ENCODE data around the gene SERP2.
"Not testable (repeated sequence)": the region's sequence is repeated elsewhere in the genome, so short reads cannot be mapped to it uniquely, and the experiment has no call there.

SERP2 gene

DNA sequence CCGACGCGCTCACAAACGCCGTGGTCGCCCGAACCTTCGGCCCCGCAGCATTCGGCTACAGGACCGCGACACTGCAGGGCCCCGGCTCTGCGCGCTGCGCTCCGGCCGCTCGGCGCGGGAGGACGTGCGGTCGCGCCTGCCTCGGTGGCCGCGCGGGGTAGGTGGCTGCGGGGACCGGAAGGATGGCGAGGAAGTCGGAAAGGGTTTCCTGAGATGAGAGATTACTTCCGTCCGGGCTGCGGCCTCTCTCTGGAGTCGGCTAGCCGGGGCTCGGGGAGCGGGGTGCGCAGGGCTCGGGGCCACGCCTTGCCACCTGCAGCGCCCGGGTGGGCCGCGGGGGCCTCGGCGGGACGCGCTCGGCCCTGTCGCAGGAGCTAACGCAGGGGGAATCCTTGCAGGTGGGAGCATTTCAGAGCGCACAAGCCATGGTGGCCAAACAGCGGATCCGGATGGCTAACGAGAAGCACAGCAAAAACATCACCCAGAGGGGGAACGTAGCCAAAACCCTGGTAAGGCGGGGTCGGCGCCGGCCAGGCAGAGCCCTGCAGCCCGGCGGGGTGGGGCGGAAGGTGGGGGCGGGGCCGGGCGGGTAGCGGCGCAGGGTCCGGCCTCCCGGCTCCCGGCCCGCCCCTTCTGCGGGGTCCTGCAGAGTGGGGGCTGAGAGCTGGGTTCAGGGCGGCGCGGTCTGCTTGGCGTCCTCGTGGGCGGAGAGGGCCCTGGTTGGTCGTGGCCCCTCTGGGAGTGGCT lies at the start of gene SERP2:
SERP2 (plus strand) TSS at position 224 of the 747 bp plus-strand sequence; CDS start at position 426, 202 bp downstream.
- DNase-seq, result no peak

GRCh38 chr13:44326961-44327360 lies 46.7 kb upstream of the SERP2 start:
- no peak for DNase-seq

DNA sequence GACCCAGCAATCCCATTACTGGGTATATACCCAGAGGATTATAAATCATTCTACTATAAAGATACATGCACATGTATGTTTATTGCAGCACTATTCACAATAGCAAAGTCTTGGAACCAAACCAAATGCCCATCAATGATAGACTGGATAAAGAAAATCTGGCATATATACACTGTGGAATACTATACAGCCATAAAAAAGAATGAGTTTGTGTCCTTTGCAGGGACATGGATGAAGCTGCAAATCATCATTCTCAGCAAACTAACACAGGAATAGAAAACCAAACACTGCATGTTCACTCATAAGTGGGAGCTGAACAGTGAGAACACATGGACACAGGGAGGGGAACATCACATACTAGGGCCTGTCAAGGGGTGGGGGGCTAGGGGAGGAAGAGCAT lies 44.6 kb upstream of the SERP2 start:
- DNase-seq, result not testable (repeated sequence)

DNA sequence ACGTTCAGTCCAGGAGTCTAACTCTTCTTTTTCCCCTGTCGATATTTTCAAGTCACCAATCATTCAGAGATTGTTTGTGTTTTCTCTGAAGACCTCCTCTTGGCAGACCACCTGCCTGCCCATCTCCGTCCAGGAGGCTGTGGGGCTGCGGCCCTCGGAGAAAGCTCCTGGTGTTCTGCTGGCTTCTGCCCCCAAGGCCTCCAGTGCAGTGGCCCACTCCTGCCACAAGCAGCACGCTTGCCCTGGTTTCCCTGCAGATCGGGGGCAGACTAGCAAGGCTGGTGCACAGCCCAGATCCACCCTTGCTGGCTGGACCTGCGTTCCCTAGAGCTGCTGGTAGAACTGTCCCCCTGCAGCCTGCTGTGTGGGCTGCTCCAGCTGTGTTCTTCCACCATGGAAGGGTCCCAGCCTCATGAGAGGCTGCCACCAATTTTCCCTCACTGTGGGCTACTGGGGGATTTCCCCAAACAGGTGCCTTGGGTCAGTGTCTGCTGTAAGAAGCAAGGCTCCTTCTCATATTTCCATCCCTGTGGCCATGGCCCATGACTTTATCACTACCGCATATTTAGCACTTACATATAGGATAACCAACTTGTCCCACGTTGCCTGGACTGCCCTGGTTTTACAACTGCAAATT lies 43.6 kb upstream of the SERP2 start:
- DNase-seq, result no peak

DNA sequence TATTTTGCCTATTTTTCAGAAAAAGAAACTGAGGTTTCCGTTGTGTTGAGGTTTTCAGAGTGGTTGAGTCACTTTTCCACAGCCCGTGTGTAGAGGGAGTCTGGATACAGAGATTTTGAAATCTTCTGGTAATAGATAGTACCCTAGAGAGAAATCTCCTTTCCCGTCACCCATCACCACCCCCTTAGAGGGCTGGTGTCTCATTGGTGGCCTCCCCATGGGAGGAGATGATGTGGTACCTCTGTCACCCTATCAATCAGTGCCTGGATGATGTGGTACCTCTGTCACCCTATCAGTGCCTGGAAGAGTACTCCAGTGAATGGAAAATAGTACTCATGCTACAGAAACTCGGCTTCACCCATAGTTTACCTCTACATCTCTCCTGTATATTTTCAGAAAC lies 42.2 kb upstream of the SERP2 start:
- DNase-seq, result no peak

DNA sequence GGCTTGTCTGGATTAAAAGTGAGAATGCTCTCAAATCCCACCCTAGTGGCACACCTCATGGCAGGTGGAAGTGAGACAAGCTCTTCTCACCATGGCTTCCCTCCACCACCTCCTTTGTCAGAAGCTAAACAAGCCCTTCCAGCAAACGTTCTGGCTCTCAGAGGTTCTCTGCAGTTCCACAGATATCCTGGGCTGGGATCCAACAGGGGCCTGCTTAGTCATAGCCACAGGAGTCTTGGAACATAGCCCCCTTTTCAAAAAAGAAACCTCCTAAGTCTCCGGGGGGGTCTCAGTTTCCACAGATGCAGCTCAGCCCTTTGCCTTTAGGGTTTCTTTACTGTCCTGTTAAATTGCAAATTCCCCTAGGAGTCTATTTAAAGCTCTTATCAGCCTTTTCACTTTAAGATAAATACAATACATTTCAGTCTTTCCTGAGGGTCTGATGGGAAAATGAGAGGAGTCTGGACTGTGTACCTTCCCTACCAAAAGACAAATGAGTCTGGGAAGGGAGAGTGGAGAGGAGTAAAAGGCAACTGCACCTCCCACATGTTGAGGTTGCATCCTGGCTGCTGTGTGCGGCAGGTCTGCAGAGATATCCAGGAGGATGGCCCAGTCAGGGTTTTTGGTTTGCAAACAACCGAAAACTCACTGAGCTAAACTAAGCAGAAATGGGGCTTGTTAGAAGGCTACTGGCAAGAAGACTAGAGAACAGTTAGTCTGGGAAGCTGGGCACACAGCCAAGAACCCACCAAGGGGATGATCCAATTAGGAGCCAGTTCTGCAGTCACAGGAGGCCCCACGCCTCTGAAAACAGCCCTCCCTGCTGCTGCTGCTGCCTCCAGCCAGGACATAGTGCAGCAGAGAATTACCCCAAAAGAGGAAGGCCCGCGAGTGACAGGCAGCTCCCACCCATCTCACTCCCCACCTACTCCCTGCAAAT lies 41.4 kb upstream of the SERP2 start:
- peak; percentile 7 for DNase-seq

GRCh38 chr13:44333950-44334655 lies 39.5 kb upstream of the SERP2 start:
- DNase-seq, result no peak

DNA sequence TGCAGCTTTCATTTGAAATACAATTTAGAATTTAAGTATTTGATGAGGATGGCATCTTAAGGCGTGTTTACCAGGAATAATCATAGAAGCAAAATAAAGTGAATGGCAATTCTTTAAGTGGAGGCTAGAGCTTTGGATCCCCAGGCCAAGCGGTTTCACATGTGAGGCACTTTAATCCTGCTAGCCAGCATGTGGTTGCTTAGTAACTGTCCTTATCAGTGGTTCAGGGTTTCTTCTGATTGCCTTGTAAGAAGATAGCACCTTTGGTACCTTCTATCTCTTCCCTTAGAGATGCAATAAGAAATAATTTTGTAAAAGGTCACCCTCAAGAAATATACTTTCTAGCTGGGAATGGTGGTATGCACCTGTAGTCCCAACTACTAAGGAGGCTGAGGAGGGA lies 38.9 kb upstream of the SERP2 start:
- DNase-seq, result no peak

DNA sequence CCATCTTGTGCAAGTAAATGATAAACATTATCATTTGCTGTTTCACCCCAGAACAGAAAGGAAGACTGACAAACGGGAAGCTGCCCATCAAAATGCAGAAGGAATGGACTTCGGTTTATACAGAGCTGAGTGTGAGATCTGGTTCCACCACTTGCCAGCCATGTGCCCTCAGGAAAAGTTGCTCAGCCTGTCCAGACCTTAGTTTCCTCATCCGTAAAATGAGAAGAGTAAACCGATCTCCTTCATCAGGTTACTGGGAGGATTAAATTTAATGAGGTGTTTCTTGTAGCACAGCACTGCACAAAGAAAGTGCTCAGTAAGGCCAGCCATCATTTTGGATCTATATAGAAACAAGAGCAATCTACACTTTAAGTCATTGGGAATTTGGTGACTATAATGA lies 36.7 kb upstream of the SERP2 start:
- DNase-seq, result no peak

GRCh38 chr13:44337581-44337980 lies 36.0 kb upstream of the SERP2 start:
- DNase-seq, result peak; percentile 11

GRCh38 chr13:44340508-44340907 lies 33.1 kb upstream of the SERP2 start:
- no peak for DNase-seq

DNA sequence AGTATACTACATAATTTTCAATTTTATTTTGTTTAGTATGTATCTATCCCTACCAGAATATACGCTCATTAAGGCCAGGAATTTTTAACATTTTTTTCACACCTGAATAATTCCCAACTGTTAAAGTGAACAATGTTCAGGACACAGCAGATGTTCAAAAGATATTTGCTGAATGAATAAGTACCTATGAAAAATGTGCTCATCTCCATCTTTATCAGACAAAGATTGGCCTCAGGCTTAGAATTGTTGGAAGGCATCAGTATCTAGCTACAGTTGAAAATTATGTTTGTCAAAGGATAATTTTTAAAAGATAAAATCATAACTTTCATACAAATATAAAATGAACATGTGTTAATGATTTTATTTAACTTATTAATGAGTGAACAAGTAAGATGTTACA lies 30.9 kb upstream of the SERP2 start:
- DNase-seq, result no peak

DNA sequence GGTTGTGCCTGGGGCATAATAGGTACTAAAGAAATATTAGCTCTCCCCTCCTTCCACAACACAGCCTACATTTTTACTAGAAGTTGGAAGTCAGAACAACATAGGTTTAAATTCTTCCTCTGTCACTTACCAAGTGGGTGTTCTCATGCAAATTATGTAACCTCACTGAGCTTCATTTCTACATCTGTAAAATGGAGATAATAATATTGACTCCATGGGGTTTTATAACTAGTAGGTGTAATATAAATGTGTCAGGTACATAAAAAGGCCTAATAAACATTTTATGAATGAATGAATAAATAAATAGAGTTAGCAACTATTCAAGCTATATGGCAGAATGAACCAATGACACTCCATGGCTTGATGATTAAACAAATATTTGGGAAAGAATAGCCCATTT lies 27.1 kb upstream of the SERP2 start:
- no peak for DNase-seq

DNA sequence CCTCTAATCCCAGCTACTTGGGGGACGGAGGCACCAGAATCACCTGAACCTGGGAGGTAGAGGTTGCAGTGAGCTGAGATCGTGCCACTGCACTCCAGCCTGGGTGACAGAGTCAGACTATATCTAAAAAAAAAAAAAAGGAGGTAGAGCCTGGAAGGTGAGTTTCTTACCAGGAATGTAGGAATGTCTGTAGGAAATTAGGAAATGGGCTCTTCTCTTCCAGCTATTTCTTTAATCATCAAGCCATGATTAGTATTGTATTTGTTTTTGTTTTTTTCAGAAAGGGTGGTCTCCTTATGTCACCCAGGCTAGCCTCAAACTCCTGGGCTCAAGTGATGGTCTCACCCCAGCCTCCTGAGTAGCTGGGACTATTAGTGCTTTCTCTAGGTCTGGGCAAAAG lies 26.3 kb upstream of the SERP2 start:
- no peak for DNase-seq

DNA sequence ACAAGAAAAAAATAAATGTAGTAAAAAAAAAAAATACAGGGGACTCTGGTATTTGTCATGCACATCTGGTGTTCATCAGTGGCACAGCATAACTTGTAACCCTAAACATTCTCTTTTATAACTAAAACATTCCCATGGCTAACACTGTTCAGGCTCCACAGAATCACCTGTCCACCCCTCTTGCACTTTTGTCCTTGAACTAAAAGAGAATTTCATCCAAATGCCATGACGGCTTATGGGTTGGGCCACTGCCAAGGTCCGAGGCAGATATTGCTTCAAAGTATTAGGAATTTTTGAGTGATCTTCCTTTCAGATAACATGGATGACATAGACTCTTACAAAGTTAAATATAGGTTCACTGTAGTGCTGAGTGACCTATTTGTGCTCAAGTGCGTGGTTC lies 25.7 kb upstream of the SERP2 start:
- no peak for DNase-seq

- DNase-seq, result no peak
Observed at GRCh38 chr13:44350775-44351504, 22.7 kb upstream of the SERP2 start.

GRCh38 chr13:44351505-44351854 lies 22.1 kb upstream of the SERP2 start:
- DNase-seq, result no peak

DNA sequence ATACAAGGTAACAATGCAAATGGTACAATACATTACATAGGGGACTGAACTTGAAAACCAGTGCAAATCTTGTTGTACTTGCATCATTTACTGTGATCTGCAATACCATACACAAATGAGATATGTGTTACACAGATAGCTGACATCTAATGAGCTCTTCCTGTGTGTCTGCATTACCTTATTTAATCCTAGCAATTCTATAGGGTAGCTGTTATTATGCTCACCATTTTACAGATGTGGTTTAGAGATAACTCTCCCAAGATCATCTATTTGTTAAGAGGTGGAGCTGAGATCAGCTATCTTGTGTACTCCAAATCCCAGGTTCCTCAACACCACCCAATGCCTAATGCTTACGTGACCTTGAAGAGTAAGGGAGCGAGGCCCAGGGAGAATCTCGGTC lies 21.4 kb upstream of the SERP2 start:
- DNase-seq, result no peak

GRCh38 chr13:44352671-44353070 lies 21.0 kb upstream of the SERP2 start:
- no peak for DNase-seq

DNA sequence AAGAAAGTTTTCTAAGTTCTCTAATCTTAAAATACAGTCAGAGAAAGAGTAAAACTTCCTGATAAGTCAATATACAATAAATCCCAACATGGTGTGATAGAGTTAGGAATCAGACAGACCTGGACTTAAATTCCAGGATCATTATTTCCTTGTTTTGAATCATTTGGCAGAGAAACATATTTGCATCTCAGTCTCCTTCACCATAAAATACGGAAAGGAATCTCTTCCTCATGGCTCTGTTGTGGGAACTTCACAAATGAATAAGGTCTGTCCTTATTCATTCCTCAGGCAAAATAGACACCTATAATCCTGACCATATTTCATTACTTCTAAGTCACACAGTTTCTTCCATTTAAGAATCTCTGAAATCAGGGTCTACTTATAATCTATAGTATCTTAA lies 19.3 kb upstream of the SERP2 start:
- no peak for DNase-seq

DNA sequence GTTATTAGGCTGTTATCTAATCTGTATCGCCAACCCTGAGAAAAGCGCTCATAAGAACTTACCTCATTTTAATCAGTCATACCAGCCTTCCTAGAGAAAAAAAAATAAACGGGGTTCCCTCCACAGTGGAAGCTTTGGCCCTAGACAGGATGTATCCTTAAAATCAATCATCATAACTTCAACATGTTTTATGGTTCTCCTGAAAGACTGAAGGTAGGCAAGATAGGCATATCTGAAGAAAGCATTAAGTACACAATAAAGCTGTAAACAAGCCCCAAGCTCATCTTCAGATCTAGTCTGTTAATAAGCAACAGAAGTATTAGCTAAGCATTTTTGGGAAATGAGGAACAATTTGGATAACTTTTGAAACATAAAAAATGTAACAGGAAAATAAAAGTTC lies 18.7 kb upstream of the SERP2 start:
- DNase-seq, result no peak

DNA sequence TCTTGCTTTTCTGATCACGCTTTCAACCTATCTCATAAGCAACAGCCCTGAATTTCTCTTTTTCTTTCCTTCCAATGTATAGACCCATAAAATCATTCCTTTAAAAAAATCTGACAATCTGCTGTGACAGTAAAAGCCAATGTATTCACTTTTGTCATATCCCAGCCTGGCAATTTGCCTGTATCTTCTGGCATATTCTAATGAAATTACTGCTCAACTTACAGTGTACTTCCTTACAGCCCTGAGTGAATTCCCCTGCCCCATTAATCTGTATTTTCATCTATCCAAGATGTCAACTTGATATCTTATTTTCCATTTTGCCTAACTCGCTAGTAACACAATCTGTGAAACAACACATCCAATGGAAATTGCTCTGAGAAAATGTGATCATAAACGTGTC lies 18.0 kb upstream of the SERP2 start:
- no peak for DNase-seq

Measured in RPMI8226 (cell line).